Loucy (cell line): ENCODE results near the gene RERE.

Source experiments
- CTCF ChIP-seq: fragments of 200-600 bp; sonication (generic); conservative IDR thresholded peaks from 2 replicates; pipeline ENCODE4 v1.5.1; 2014; ENCODE audit warnings: mild to moderate bottlenecking, antibody characterized with exemption, low read length
- EZH2phosphoT487 ChIP-seq: fragments of 200-600 bp; IDR thresholded peaks from 2 replicates; pipeline ENCODE4 v1.6.1; 2018; ENCODE audit warnings: antibody characterized with exemption, mild to moderate bottlenecking, moderate library complexity, borderline replicate concordance

GRCh38 chr1:8345621-8346415 is 471.6 kb downstream of the RERE start:
- TF ChIP-seq CTCF (no peak), EZH2phosphoT487 (no peak)
